NCI-H82 treated with DMSO at 0.1 percent for 48 hours (cell line): ENCODE results near the gene GNG12.
"Not testable (repeated sequence)": the region's sequence is repeated elsewhere in the genome, so short reads cannot be mapped to it uniquely, and the experiment has no call there.

Experiments
- DNase-seq: peaks from one replicate; lab custom pipeline; 2025; ENCODE audit not compliant: unreplicated experiment; lab: John Stamatoyannopoulos, UW

GNG12 gene

DNA sequence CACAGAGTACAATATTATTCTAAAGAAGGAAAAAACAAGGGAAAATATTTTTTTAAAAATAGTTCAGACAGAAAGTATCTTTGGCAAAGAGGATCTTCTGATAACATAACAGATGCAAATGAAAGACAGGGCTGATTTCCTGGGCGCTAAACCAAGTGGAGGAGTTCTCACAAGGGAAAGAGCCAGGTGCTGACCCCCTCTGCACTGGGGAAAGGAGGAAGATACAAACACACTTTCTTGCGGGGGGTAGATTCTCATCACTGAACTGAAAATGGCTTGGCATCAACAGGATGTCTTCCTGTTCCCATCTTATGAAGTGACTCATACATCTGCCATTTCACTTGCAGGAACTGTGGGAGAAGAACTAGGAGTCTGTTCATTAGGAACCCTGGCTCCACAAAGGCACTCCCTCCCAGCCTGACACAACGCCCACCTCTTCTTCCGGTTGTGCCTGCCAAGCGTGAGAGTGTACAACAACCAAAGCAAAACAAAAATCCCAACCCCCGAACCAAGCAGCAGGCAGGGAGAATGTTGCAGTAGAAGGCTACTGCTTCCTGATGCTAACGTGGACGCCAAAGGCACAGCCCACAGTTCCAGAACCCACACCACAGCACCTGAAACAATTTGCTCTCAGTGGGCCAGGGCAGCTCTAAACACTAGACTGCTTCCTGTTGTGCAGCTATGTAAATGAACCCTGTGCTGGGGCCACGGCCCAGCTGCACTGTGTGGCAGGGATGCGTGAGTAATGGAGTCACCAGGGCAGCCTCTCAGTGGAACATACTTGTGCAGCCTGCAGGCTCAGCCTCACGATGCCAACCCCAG, 97.2 kb downstream of the GNG12 start:
- no peak for DNase-seq

DNA sequence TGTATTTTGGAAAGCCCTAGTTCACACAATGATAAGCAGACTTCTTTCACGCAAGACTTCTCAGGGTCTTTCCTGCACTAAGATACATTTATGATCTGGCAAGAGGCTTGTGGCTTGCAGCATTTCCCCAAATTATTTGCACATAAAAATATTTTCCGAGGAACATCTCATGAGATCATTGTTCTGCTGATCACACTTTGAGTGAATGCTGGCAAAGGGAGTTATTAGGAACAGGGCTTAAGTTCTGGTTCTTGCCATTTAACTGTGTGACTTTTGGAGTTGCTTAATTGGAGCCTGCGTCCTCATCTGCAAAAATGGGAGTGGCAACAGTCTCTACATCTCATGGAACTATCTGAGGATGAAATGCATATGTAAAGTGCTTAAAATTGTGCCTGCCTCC, 98.1 kb downstream of the GNG12 start:
- DNase-seq: no peak

GRCh38 chr1:67734323-67734690, 99.0 kb downstream of the GNG12 start:
- no peak for DNase-seq

DNA sequence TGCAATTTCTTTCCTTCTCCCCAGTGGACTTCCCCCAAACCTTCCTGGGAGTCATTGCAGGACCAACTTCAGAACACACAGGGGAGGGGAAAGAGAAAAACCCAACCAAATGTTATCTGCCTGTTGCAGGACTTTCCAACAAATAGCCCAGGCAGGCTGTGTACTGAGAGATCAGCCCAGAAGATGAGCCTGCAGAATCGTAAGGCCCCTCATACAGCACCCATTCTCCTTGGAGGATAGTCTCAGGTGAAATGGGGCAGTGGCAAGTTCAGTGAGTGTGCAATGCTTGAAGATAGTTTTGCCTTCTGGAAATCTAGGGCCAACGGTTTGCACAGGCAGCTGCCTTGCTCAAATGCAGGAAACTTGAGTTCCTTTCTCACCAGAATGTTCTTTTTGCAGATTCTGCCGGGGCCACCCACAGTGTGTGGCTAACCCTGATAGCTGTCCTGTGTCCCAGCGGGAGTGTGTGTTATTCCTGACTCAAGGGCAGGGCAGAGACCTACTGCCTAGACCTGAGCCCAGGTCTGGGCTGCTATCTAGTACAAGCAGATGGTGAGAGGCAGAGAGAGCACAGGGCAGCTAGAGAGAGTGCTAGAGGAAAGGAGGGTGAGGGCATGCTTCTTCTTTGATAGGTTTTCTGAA, 99.5 kb downstream of the GNG12 start:
- DNase-seq: no peak

- no peak for DNase-seq
Observed at GRCh38 chr1:67732750-67733151, 100.5 kb downstream of the GNG12 start.

- DNase-seq: no peak
Observed at GRCh38 chr1:67731322-67731721, 101.9 kb downstream of the GNG12 start.

DNA sequence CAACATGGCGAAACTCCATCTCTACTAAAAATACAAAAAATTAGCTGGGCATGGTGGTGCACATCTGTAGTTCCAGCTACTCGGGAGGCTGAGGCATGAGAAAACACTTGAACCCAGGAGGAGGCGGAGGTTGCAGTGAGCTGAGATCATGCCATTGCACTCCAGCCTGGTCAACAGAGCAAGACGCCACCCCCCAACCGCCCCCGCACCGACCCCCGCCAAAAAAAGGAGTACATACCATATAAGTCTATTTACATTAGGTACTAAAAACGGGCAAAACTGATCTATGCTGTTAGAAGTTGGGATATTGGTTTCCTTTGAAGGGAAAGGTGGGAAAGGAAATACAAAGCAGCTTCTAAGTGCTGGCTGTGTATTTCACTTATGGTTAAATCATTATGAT, 103.0 kb downstream of the GNG12 start:
- DNase-seq: not testable (repeated sequence)

- DNase-seq: no peak
Observed at GRCh38 chr1:67729872-67730271, 103.4 kb downstream of the GNG12 start.

GRCh38 chr1:67726224-67726623, 107.0 kb downstream of the GNG12 start:
- DNase-seq: no peak

DNA sequence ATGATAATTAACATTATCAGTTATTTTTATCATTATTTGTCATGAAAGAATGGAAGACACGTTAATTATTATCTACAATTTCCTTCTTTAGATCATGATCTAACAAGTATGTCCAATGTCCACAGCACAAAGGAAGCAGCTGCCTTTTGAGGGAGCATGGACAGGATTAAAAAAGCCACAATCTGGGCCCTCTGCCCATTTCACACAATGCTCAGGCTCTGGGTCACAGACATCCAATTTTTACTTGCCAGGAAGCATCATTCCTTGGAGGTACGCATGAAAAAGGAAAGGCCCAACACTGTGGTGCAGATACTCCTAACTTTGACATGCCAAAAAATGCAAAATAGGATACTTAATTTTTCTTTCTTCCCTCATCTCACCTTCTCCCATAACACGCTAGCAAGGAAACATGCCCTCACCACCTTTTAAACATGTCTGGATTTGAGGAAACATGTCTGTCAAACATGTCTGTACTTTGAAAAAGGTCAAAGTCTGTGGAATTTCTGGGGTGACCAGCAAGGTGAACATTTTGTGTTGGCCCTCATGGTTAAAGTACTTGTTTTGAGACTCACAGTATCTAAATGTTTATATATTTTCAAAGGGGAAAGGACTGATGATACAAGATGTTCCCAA, 108.2 kb downstream of the GNG12 start:
- DNase-seq: no peak

GRCh38 chr1:67723620-67724019, 109.6 kb downstream of the GNG12 start:
- no peak for DNase-seq

GRCh38 chr1:67723126-67723525, 110.1 kb downstream of the GNG12 start:
- DNase-seq: no peak

DNA sequence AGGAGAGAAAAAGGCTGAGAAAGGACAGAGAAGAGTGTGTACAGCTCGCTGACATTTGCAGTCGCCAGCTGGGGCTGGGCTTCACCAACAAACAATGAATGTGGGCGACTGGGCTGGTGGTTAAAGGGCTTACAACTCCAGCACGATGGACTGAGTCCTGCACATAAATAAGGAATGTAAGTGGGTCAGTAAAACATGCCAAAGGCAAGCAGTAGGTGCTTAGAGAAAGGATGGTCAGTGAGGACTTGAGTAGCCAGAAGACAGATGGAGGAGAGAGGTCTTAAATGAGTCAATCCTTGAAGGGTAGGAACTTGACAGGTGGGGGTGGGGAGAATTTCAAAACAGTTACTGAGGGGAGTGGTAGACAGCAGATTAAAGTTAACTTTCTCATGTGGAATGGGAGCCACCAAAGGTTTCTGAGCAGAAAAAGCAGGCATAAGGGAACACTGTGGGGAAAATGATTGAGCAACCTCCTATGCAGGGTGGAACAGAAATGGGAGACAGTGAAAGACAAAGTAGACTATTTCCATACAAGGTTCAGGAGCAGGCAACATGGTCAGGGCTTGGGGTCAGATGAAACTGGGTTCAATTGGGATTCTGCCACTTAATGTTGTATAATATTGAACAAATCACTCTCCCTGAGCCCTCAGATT, 110.8 kb downstream of the GNG12 start:
- DNase-seq: peak; percentile 21

DNA sequence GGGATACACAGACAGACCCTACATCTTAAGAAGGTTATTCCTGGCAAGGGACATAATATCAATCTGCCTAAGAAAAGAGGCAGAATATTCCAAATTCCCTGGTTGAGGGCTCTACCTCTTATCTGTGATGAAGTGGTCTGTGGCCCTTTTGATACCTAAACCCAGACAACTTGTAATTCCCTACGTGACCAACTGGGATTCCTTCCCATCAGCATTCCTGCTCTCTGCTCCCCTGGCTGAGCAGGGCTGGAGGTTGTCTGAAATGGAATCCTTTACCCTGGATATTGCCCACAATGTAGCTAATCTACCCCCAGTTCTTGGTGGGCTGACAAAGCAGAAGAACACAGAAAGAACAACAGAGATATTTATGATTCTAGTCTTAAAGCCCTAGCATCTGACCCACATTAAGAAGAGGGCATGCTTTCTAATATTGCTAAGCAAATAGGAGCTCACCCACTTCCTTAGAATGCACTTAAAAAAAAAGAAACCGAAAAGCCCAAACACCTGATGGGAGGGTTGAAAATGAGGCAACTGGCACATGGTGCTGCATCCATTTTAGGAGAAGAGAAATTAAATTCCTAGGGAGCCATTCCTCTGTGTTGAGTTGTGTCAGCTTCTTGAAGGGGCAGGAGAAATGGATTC, 111.5 kb downstream of the GNG12 start:
- no peak for DNase-seq

DNA sequence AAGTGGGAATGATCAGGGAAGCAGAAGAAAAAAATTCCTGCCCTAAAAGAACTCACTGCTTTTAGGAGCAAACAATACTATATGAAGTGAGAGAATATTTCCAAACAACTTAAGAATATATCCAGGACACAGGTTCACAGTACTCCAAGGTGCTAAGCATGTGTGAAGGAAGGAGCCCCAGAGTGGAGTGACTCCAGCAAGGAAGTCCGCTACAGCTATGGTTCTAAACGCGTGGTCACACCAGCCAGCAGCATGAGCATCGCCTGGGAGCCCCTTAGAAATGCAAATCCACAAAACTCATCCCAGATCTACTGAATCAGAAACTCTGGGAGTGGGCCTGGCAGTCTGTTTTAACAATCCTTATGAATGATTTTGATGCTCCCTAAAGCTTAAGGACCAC, 112.2 kb downstream of the GNG12 start:
- no peak for DNase-seq

GRCh38 chr1:67719329-67720196, 113.7 kb downstream of the GNG12 start:
- DNase-seq: no peak

GRCh38 chr1:67717876-67718275, 115.4 kb downstream of the GNG12 start:
- DNase-seq: no peak

DNA sequence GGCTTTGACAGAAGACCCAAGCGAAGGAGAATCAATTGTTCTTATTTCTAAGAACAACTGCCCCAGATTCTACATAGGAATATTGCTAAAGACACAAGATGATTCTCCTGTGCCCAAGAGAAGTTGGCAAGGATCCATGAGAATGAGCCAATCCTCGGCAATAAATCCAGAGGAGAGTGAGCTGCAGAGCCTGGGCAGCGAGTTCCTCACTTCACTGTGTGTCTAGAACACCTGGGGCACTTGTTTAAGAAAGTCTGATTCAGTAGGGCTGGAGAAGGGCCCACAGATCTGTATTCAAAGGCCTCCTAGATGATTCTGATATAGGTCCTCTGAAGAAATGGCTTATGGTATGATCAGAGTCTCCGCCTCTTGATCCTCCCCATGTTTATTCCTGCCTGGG, 116.5 kb downstream of the GNG12 start:
- no peak for DNase-seq

DNA sequence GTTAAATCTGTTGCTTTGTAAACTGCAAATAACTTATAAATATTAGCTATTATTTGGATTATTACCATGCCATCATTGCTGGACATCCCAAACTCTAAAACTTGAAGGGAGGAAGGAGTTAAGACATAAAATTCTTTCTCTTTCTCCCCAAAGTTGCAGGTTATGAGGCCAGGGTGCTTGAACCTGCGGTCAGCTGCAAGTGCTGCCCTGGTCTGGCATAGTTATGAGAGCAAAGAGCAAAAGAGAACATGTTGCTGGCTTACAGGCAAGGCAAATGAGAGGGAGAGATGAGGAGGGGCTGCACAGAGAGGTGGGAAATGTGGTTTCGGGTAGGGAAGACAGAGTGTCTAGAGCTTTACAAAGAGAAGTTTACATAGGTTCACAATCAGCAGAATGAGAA, 117.4 kb downstream of the GNG12 start:
- no peak for DNase-seq
